Measurements from ENCODE around the gene PRKCA. TPM values are rescaled to one million over a fixed set of nuclear protein-coding genes. Genes with fewer than 3 reads are reported as not detected.
A peak's percentile ranks its signal among the peaks of the same experiment; 100 is the strongest.

The PRKCA gene
- total and polyA plus RNA-seq, 9 of the 15 experiments (the other 6 are each of a cell fraction or from before 2014, with no cell fraction given) = 3.2 to 33.0 (median 17.8) TPM

- ATAC-seq = peak; percentile 27; the same call in 1 of the 3 replicates
- in situ Hi-C loops (cut with MboI) (no loop called here), intact Hi-C loops (cut with micrococcal nuclease) (no loop called here)
- Histone ChIP-seq H3K79me2 (ENCODE audit: control insufficient read depth, insufficient read depth, low read length) (peaks cover 48% of the 10 kb centered on the region), H3K36me3 (ENCODE audit: control insufficient read depth, insufficient read depth, low read length) (peaks cover 11% of the 10 kb centered on the region; the same call in 2 of the 3 replicates), H3K9me1 (ENCODE audit: control insufficient read depth, insufficient read depth, low read length) (peaks cover 4% of the 10 kb centered on the region), H3K4me3 (no peak overlapping the region), H3K9me3 (replicated peaks; ENCODE audit: control insufficient read depth, insufficient read depth, low read depth, low read length) (no peaks in the 10 kb centered on the region), H3K4me2 (ENCODE audit: insufficient read depth, low read length) (peak overlapping the region; percentile 64; the same call in 1 of the 2 replicates), H3K4me1 (replicated peaks in 1 of 2; ENCODE audit: control insufficient read depth in 2 of 2, insufficient read depth in 2 of 2, low read length in 2 of 2) (peaks cover 8 to 17% of the 10 kb centered on the region in 2 experiments; a peak in 4 of 5 replicates), H4K20me1 (replicated peaks; ENCODE audit: control insufficient read depth, insufficient read depth, low read length) (no peaks in the 10 kb centered on the region; the same call in 1 of the 2 replicates), H3K27ac (ENCODE audit: extremely low read depth, low read depth, low read length) (peak overlapping the region; percentile 20; the same call in 1 of the 3 replicates), H2AFZ (ENCODE audit: low read depth, low read length) (no peak overlapping the region), H3K9ac (ENCODE audit: insufficient read depth in 1 of 2, low read depth in 2 of 2, low read length in 2 of 2) (no peak overlapping the region), H3K27me3 (ENCODE audit: control insufficient read depth in 2 of 2, insufficient read depth in 2 of 2, low read length in 2 of 2) (no peaks in the 10 kb centered on the region)
- no peak for TF ChIP-seq PBX2 (CRISPR knock-in tag; IDR thresholded peaks at IDR 0.05; ENCODE audit: low read depth)
- peak; percentile 75 for TF ChIP-seq PBX2 (tag; conservative IDR thresholded peaks at IDR 0.05; ENCODE audit: low read depth)
- 0 out of 2 replicates have a peak, but pooled peaks have one; percentile 6 for TF ChIP-seq VEZF1 (CRISPR knock-in tag; IDR thresholded peaks at IDR 0.05)
- TF ChIP-seq MEIS2 (IDR thresholded peaks at IDR 0.05; ENCODE audit: partially characterized antibody) = peak; percentile 78
- 0 out of 2 replicates have a peak, but pooled peaks have one; percentile 21 for TF ChIP-seq GTF2E2 (tag; IDR thresholded peaks at IDR 0.05)
- no peak for TF ChIP-seq BMI1 (IDR thresholded peaks at IDR 0.05; ENCODE audit: low read length)
- TF ChIP-seq MNT (conservative IDR thresholded peaks at IDR 0.05) = 0 out of 4 replicates have a peak, but pooled peaks of 1 of the 2 experiments have one; percentile 28
- TF ChIP-seq TRIM25 (IDR thresholded peaks at IDR 0.05; ENCODE audit: borderline replicate concordance) = no peak
- CTCF ChIA-PET (ENCODE audit: low intra/inter-chr PET ratio) = no interaction called here
- no TSS peak for BruUV-seq (replicated peaks)
- FAIRE-seq = no peak
- no peak for DNase-seq (ENCODE audit: extremely low read depth in 1 of 4, low spot score in 3 of 4)
- 7% methylated on average over 2 of the region's 2 CpGs for WGBS (ENCODE audit: insufficient coverage, low coverage, missing lambda C conversion rate)
- POLR2A ChIA-PET = interaction anchor here (0.6 to 2.4 kb wide), 8 partner anchors 9 to 210 kb away, joined by 3 to 11 read pairs (median 5); no protein-coding TSS in a partner anchor
Measured at GRCh38 chr17:66330646-66331037, 28.2 kb downstream of the PRKCA start.

Data from K562 (cell line).